Mesendoderm (in vitro differentiated cells): ENCODE data around the gene PGGHG.
"Not testable (repeated sequence)": the region's sequence is repeated elsewhere in the genome, so short reads cannot be mapped to it uniquely, and the experiment has no call there.

Experiments
- DNase-seq: peaks from one replicate; pipeline ENCODE4 v3.0.0; 2013
- H2AK5ac ChIP-seq: 2 replicates; pipeline ENCODE4 v1.6.1; 2013; ENCODE audit warnings: low read length, inconsistent platforms
- H2BK120ac ChIP-seq: 2 replicates; pipeline ENCODE4 v1.6.1; 2013; ENCODE audit warnings: low read depth, mild to moderate bottlenecking, low read length, moderate library complexity, mixed read lengths
- H2BK15ac ChIP-seq: replicated peaks from 2 replicates; pipeline ENCODE4 v1.6.1; 2013; ENCODE audit warnings: low read depth, mild to moderate bottlenecking, moderate library complexity
- H2BK5ac ChIP-seq: 2 replicates; pipeline ENCODE4 v1.6.1; 2013; ENCODE audit warnings: low read length, inconsistent platforms
- H3K18ac ChIP-seq: 2 replicates; pipeline ENCODE4 v1.6.1; 2013; ENCODE audit warnings: mild to moderate bottlenecking, low read length, mixed read lengths
- H3K23ac ChIP-seq: one replicate; pipeline ENCODE4 v1.6.1; 2013; ENCODE audit warnings: low read length
- H3K27ac ChIP-seq: 2 replicates; pipeline ENCODE4 v1.5.1; 2013; ENCODE audit warnings: low read depth, mild to moderate bottlenecking, inconsistent platforms, low read length, moderate library complexity
- H3K27me3 ChIP-seq: 2 replicates; pipeline ENCODE4 v1.6.1; 2013; ENCODE audit warnings: low read length, control low read depth, mild to moderate bottlenecking, inconsistent platforms; ENCODE audit not compliant: insufficient read depth, poor library complexity
- H3K36me3 ChIP-seq: 2 replicates; pipeline ENCODE4 v1.6.1; 2013; ENCODE audit warnings: low read length, inconsistent platforms; ENCODE audit not compliant: control insufficient read depth, insufficient read depth
- H3K4ac ChIP-seq: one replicate; pipeline ENCODE4 v1.6.1; 2013; ENCODE audit warnings: low read depth, mild to moderate bottlenecking, low read length, moderate library complexity
- H3K4me1 ChIP-seq: 2 replicates; pipeline ENCODE4 v1.6.1; 2013; ENCODE audit warnings: low read depth, low read length, inconsistent platforms; ENCODE audit not compliant: control insufficient read depth
- H3K4me2 ChIP-seq: 2 replicates; pipeline ENCODE4 v1.6.1; 2013; ENCODE audit warnings: low read length
- H3K4me3 ChIP-seq: 2 replicates; pipeline ENCODE4 v1.5.1; 2013; ENCODE audit warnings: mild to moderate bottlenecking, low read length
- H3K56ac ChIP-seq: one replicate; pipeline ENCODE4 v1.6.1; 2013; ENCODE audit warnings: low read length
- H3K79me1 ChIP-seq: 2 replicates; pipeline ENCODE4 v1.6.1; 2013; ENCODE audit warnings: low read length, inconsistent platforms
- H3K79me2 ChIP-seq: 2 replicates; pipeline ENCODE4 v1.6.1; 2013; ENCODE audit warnings: mild to moderate bottlenecking, low read length; ENCODE audit not compliant: control insufficient read depth, insufficient read depth
- H3K9ac ChIP-seq: 2 replicates; pipeline ENCODE4 v1.6.1; 2013; ENCODE audit warnings: low read length, inconsistent platforms
- H4K5ac ChIP-seq: one replicate; pipeline ENCODE4 v1.6.1; 2013; ENCODE audit warnings: low read length
- H4K8ac ChIP-seq: one replicate; pipeline ENCODE4 v1.6.1; 2013; ENCODE audit warnings: low read depth, mild to moderate bottlenecking, control low read depth, low read length, moderate library complexity
- WGBS: extraction: QIAGEN DNeasy Blood & Tissue Kit; methylation state at CpG from one replicate; pipeline ENCODE4 v1.1.7; 2013; ENCODE audit warnings: low lambda C conversion rate, missing lambda C conversion rate; ENCODE audit not compliant: insufficient coverage; ENCODE audit errors: extremely low coverage; 5-methylcytosine and 5-hydroxymethylcytosine counted together

PGGHG gene

DNA sequence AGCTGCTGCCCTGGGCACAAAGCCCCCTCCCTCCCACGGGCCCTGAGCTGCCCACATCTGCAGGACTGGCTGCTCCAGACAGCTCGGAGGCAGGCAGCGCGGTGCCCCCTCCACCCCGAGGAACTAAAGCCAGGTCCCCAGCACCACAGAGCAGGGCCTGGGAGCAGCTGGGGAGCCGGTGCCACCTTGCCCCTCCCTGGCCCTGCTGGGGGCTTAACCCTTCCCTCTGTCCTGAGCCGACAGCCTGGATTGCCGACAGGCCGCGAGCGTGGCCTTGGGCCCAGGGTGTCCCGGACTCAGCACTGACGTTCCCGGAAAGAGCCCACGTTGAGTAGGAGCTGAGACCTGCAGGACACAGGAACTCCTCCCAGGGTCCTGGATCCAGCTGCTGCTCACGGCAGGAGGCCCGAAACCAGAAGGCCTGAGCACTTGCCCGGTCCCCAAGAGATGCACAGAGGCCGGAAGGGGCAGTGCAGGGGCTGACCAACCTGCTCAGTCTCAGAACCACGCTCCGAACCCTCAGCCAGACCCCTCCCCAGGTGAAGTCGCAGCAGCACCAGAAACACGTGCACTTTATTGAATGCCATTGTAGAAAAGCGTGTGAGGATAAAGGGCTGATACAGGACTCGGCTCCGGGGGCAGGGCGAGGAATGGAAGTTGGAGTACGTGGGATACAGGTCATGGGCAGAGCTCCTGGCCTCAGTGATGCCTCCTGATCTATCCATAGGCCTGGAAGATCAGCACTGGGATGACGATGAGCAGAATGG lies 30.4 kb downstream of the PGGHG start:
- not testable (repeated sequence) for H3K18ac ChIP-seq, H4K5ac ChIP-seq, H3K4me3 ChIP-seq, H2BK5ac ChIP-seq, H3K79me1 ChIP-seq, DNase-seq, H3K36me3 ChIP-seq, H2BK120ac ChIP-seq, H3K4ac ChIP-seq, H3K27ac ChIP-seq, H3K4me1 ChIP-seq, H3K27me3 ChIP-seq, H3K23ac ChIP-seq, H2BK15ac ChIP-seq, H4K8ac ChIP-seq
- Histone ChIP-seq H3K56ac (peak overlapping the region; percentile 81), H3K4me2 (peak overlapping the region; percentile 1), H3K79me2 (peaks cover 25% of the 10 kb centered on the region), H2AK5ac (peak overlapping the region; percentile 10), H3K9ac (peak overlapping the region; percentile 60)
- WGBS = no CpG with 5 or more reads among the region's 29 CpGs

DNA sequence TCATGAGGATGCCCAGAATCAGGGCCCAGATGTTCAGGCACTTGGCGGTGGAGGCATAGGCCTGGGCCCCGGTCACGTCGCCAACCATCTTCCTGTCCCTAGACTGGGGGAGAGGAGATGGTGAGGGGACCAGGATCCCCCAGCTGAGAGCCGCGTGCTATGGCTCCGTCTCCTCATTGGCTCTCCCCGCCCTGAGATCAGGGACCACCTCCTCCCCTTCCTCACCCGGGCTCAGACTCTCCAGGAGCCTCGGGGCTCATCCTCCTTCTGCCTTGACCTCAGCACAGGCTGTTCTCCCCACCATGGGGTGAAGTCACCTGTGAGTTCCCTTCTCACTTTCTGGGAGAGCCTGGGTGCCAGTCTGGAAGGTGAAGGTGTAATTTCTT lies 31.0 kb downstream of the PGGHG start:
- H2BK15ac ChIP-seq, H3K27me3 ChIP-seq, H3K36me3 ChIP-seq, H3K4me2 ChIP-seq, H3K27ac ChIP-seq, H3K4ac ChIP-seq, H3K4me1 ChIP-seq, DNase-seq, H3K23ac ChIP-seq, H3K4me3 ChIP-seq, H3K18ac ChIP-seq, H3K79me1 ChIP-seq, H4K8ac ChIP-seq, H2BK5ac ChIP-seq, H4K5ac ChIP-seq, H2BK120ac ChIP-seq, H2AK5ac ChIP-seq: not testable (repeated sequence)
- Histone ChIP-seq H3K56ac (peak overlapping the region; percentile 71), H3K79me2 (peaks cover 19% of the 10 kb centered on the region), H3K9ac (peak overlapping the region; percentile 60)
- no CpG with 5 or more reads among the region's 10 CpGs for WGBS

DNA sequence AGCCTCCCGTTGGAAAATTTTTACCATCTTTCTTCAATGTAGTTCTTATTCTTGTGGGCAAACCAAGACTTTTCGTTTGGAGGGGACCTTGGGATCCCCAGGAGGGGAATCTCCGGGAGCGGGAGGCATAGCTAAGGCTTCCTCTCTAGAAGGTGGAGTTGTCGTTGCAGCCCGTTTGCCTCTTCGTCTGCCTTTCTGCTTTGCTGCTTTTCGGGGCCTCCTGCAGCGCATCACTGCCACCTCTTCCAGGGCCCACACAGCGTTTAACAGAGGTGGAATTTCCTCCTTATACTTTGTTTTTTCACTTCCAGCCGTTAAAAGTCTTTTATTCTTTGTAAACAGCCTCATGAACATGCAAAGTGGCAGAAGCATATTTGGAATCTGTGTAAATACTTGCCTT lies 35.2 kb downstream of the PGGHG start:
- no peak overlapping the region for H3K9ac ChIP-seq
- H2AK5ac ChIP-seq = no peak overlapping the region
- H3K23ac ChIP-seq = no peak overlapping the region
- H3K4me2 ChIP-seq = no peak overlapping the region
- no peaks in the 10 kb centered on the region for H3K27me3 ChIP-seq
- H3K18ac ChIP-seq = peak overlapping the region; percentile 40
- no CpG with 5 or more reads among the region's 11 CpGs for WGBS
- peaks cover 2% of the 10 kb centered on the region for H3K79me1 ChIP-seq
- H3K4ac ChIP-seq = peak overlapping the region; percentile 71
- no peak for DNase-seq
- H2BK15ac ChIP-seq = no peak overlapping the region
- no peak overlapping the region for H4K5ac ChIP-seq
- H2BK120ac ChIP-seq = peak overlapping the region; percentile 35
- peaks cover 5% of the 10 kb centered on the region for H3K4me1 ChIP-seq
- H3K4me3 ChIP-seq = no peak overlapping the region
- H3K56ac ChIP-seq = peak overlapping the region; percentile 53
- H4K8ac ChIP-seq = no peak overlapping the region
- no peak overlapping the region for H2BK5ac ChIP-seq
- no peaks in the 10 kb centered on the region for H3K36me3 ChIP-seq
- H3K79me2 ChIP-seq = peaks cover 4% of the 10 kb centered on the region
- no peak overlapping the region for H3K27ac ChIP-seq

DNA sequence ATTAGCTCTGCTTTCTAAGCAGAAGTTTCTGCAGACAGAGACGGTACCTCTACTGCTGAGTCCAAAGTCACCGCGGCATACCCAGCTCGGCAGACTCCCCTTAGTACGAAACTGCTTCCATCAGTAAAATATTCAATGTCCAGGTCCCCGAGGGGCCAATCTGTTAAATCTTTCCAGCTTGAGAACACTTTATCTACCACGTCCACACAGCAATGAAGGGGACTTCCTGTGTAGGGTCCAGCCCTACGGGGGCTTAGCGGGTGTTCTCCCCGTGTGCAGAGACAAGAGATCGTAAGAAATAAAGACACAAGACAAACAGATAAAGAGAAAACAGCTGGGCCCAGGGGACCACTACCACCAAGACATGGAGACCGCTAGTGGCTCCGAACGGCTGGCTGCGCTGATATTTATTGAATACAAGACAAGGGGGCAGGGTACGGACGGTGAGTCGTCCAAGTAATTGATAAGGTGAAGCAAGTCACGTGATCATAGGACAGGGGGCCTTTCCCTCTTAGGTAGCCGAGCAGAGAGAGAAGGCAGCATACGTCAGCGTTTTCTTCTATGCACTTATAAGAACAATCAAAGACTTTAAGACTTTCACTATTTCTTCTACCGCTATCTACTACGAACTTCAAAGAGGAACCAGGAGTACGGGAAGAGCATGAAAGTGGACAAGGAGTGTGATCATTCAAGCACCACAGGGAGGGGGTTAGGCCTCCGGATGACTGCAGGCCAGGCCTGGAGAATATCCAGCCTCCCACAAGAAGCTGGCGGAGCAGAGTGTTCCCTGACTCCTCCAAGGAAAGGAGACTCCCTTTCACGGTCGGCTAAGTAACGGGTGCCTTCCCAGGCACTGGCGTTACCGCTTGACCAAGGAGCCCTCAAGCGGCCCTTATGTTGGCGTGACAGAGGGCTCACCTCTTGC lies 35.9 kb downstream of the PGGHG start:
- H3K4me1 ChIP-seq, H2BK15ac ChIP-seq, H3K27ac ChIP-seq, H3K23ac ChIP-seq, H3K27me3 ChIP-seq, H3K4me2 ChIP-seq, H3K4ac ChIP-seq, H3K9ac ChIP-seq, H3K4me3 ChIP-seq, H3K36me3 ChIP-seq, H3K79me1 ChIP-seq, DNase-seq, H2BK5ac ChIP-seq, H3K79me2 ChIP-seq, H4K8ac ChIP-seq, H3K56ac ChIP-seq, H4K5ac ChIP-seq, H2AK5ac ChIP-seq: not testable (repeated sequence)
- Histone ChIP-seq H2BK120ac (peak overlapping the region; percentile 35), H3K18ac (peak overlapping the region; percentile 44)
- WGBS = no CpG with 5 or more reads among the region's 34 CpGs

DNA sequence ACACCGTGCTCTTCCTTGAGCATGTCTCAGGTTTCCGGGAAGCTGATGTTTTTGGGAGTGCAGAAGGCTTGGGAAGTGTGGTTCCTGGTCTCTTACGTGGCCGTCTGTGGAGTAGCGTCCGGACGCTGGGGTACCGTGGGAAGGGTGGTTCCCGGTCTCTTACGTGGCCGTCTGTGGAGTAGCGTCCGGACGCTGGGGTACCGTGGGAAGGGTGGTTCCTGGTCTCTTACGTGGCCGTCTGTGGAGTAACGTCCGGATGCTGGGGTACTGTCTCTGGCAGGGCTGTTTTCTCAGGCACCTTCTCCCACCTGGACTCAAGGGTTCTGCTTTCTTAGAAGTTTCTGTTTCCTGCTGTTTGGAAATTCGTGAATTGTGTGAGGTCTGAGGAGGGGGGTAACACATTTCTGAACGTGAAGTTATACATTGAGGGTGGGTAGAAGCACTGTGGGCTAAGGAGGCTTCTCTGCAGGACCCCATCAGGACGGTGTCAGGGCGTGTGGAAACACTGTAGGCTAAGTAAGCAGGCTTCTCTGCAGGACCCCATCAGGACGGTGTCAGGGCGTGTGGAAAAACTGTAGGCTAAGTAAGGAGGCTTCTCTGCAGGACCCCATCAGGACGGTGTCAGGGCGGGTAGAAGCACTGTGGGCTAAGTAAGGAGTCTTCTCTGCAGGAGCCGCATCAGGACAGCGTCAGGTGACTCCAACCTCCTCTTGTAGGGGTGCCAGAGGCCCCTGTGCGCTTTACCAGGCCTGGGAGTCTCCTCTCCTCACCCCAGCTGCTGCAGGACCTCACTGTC lies 37.1 kb downstream of the PGGHG start:
- Histone ChIP-seq H3K18ac (peak overlapping the region; percentile 65), H3K23ac (no peak overlapping the region), H3K56ac (peak overlapping the region; percentile 76), H3K36me3 (no peaks in the 10 kb centered on the region), H3K4me3 (no peak overlapping the region), H3K9ac (no peak overlapping the region), H3K27ac (no peak overlapping the region), H4K5ac (no peak overlapping the region), H3K79me1 (no peaks in the 10 kb centered on the region), H3K27me3 (no peaks in the 10 kb centered on the region), H3K4ac (peak overlapping the region; percentile 81), H2AK5ac (peak overlapping the region; percentile 92), H2BK120ac (peak overlapping the region; percentile 2), H3K4me1 (peaks cover 5% of the 10 kb centered on the region), H2BK15ac (no peak overlapping the region), H2BK5ac (peak overlapping the region; percentile 13), H3K4me2 (no peak overlapping the region), H3K79me2 (no peaks in the 10 kb centered on the region), H4K8ac (no peak overlapping the region)
- no CpG with 5 or more reads among the region's 30 CpGs for WGBS
- DNase-seq = no peak
